NOMO-1 (cell line): ENCODE measurements around the gene NLRP1.

ENCODE experiments used
- DNase-seq, 2 experiments: peaks; one replicate each; lab custom pipeline; 2025; ENCODE audit not compliant: unreplicated experiment in 2 of 2; lab: John Stamatoyannopoulos, UW

The NLRP1 gene

GRCh38 chr17:5558815-5559785 is 25.2 kb downstream of the NLRP1 start:
- DNase-seq, result no peak

- DNase-seq, result no peak
Observed at GRCh38 chr17:5557990-5558389, 26.3 kb downstream of the NLRP1 start.

GRCh38 chr17:5557485-5557884 is 26.8 kb downstream of the NLRP1 start:
- DNase-seq, result no peak

- DNase-seq, result no peak
Observed at GRCh38 chr17:5555254-5555653, 29.1 kb downstream of the NLRP1 start.

- no peak for DNase-seq
Observed at GRCh38 chr17:5553479-5553878, 30.8 kb downstream of the NLRP1 start.

- DNase-seq, result no peak
Observed at GRCh38 chr17:5552841-5553240, 31.5 kb downstream of the NLRP1 start.

GRCh38 chr17:5545051-5545987 is 39.0 kb downstream of the NLRP1 start:
- no peak for DNase-seq

GRCh38 chr17:5544115-5544514 is 40.2 kb downstream of the NLRP1 start:
- no peak for DNase-seq

- DNase-seq, result no peak
Observed at GRCh38 chr17:5541610-5542202, 42.6 kb downstream of the NLRP1 start.

- no peak for DNase-seq
Observed at GRCh38 chr17:5540321-5540720, 44.0 kb downstream of the NLRP1 start.

- DNase-seq, result no peak
Observed at GRCh38 chr17:5539286-5539685, 45.0 kb downstream of the NLRP1 start.

GRCh38 chr17:5536866-5537650 is 47.3 kb downstream of the NLRP1 start:
- DNase-seq, result no peak

GRCh38 chr17:5535436-5535835 is 48.9 kb downstream of the NLRP1 start:
- no peak for DNase-seq

- DNase-seq, result no peak
Observed at GRCh38 chr17:5533486-5534315, 50.6 kb downstream of the NLRP1 start.

- no peak for DNase-seq
Observed at GRCh38 chr17:5532581-5532980, 51.7 kb downstream of the NLRP1 start.

- no peak for DNase-seq
Observed at GRCh38 chr17:5531085-5531418, 53.3 kb downstream of the NLRP1 start.

GRCh38 chr17:5530265-5531084 is 53.8 kb downstream of the NLRP1 start:
- DNase-seq, result no peak

- DNase-seq, result no peak
Observed at GRCh38 chr17:5527601-5528250, 56.6 kb downstream of the NLRP1 start.
